Cardiac septum (tissue), 1 donor: ENCODE data around the gene RCAN2. TPM values are rescaled to one million over a fixed set of nuclear protein-coding genes. Genes with fewer than 3 reads are reported as not detected.
"Not testable (repeated sequence)": the region's sequence is repeated elsewhere in the genome, so short reads cannot be mapped to it uniquely, and the experiment has no call there.

Experiments used
- DNase-seq: peaks from one replicate; pipeline ENCODE4 v3.0.0-alpha.2; 2020; ENCODE audit warnings: low spot score
- intact Hi-C: fragments of 100-400 bp; cut with DNase I; formaldehyde crosslinking; loops from one replicate; pipeline ENCODE4 v1.14.0; 2022
- total RNA-seq: library from RNA; stranded (reverse); fragmentation: NEBNext Ultra II Directional; extraction: Animal tissue kit (Norgen Biotek cat#: 25700); gene quantifications from one replicate; pipeline ENCODE4 v1.2.1, GENCODE V29; 2021
- donor health status: DM: no; HTN: no; CAD: no.

Gene RCAN2
- total RNA-seq, 1 donor from 2014 or later: 281 TPM

GRCh38 chr6:46366190-46366900 lies 124.9 kb downstream of the RCAN2 start:
- intact Hi-C loops: no loop called here

GRCh38 chr6:46357591-46357990 lies 133.7 kb downstream of the RCAN2 start:
- no peak for DNase-seq
- intact Hi-C loops: no loop called here

More at GRCh38 chr6:46366190-46366900, 124.9 kb downstream of the RCAN2 start:
- no peak for DNase-seq

- DNase-seq: no peak
- intact Hi-C loops: no loop called here
Measured at GRCh38 chr6:46356543-46356942, 134.7 kb downstream of the RCAN2 start.

GRCh38 chr6:46353528-46353927 lies 137.7 kb downstream of the RCAN2 start:
- intact Hi-C loops: no loop called here
- DNase-seq: no peak

- intact Hi-C loops: no loop called here
Measured at GRCh38 chr6:46352541-46353268, 138.5 kb downstream of the RCAN2 start.

GRCh38 chr6:46350714-46351113 lies 140.5 kb downstream of the RCAN2 start:
- intact Hi-C loops: no loop called here
- DNase-seq: no peak

More at GRCh38 chr6:46352541-46353268, 138.5 kb downstream of the RCAN2 start:
- DNase-seq: no peak

GRCh38 chr6:46347669-46348068 lies 143.6 kb downstream of the RCAN2 start:
- no peak for DNase-seq
- intact Hi-C loops: no loop called here

GRCh38 chr6:46340246-46340645 lies 151.0 kb downstream of the RCAN2 start:
- intact Hi-C loops: no loop called here
- no peak for DNase-seq

GRCh38 chr6:46338131-46338530 lies 153.1 kb downstream of the RCAN2 start:
- DNase-seq: no peak
- intact Hi-C loops: no loop called here

GRCh38 chr6:46334442-46334841 lies 156.8 kb downstream of the RCAN2 start:
- no peak for DNase-seq
- intact Hi-C loops: no loop called here

- intact Hi-C loops: no loop called here
- no peak for DNase-seq
Measured at GRCh38 chr6:46333481-46333880, 157.8 kb downstream of the RCAN2 start.

GRCh38 chr6:46332448-46332847 lies 158.8 kb downstream of the RCAN2 start:
- DNase-seq, intact Hi-C loops: not testable (repeated sequence)

GRCh38 chr6:46331461-46331860 lies 159.8 kb downstream of the RCAN2 start:
- intact Hi-C loops: no loop called here

GRCh38 chr6:46329568-46329967 lies 161.7 kb downstream of the RCAN2 start:
- intact Hi-C loops: no loop called here
- no peak for DNase-seq

More at GRCh38 chr6:46331461-46331860, 159.8 kb downstream of the RCAN2 start:
- no peak for DNase-seq

- no peak for DNase-seq
- intact Hi-C loops: no loop called here
Measured at GRCh38 chr6:46327779-46328178, 163.5 kb downstream of the RCAN2 start.

GRCh38 chr6:46325561-46326530 lies 165.4 kb downstream of the RCAN2 start:
- intact Hi-C loops: no loop called here
- no peak for DNase-seq

- intact Hi-C loops: no loop called here
- DNase-seq: no peak
Measured at GRCh38 chr6:46324706-46325105, 166.5 kb downstream of the RCAN2 start.

- intact Hi-C loops: no loop called here
- no peak for DNase-seq
Measured at GRCh38 chr6:46323966-46324622, 167.2 kb downstream of the RCAN2 start.

GRCh38 chr6:46323312-46323965 lies 167.8 kb downstream of the RCAN2 start:
- intact Hi-C loops: no loop called here

More at GRCh38 chr6:46323312-46323965, 167.8 kb downstream of the RCAN2 start:
- no peak for DNase-seq
